Stimulated activated CD4-positive, alpha-beta T cell treated with anti-CD3 and anti-CD28 coated beads, Interleukin-12 subunit alpha, Interleukin-12 subunit beta, amount 100 ng/mL, for 48 hours (primary cell): Measurements from ENCODE around the gene DNAJA4.

ENCODE experiments used
- DNase-seq, 3 donors: peaks; one replicate each; pipeline ENCODE4 v3.0.0-alpha.2; 2020; ENCODE audit warnings: low read depth in 2 of 3, low spot score in 1 of 3

DNAJA4 gene

GRCh38 chr15:78313383-78313782 lies 49.0 kb downstream of the DNAJA4 start:
- no peak for DNase-seq

GRCh38 chr15:78314181-78314581 lies 49.8 kb downstream of the DNAJA4 start:
- no peak for DNase-seq

GRCh38 chr15:78315686-78316282 lies 51.4 kb downstream of the DNAJA4 start:
- no peak for DNase-seq

- no peak for DNase-seq
Observed at GRCh38 chr15:78316283-78317083, 52.1 kb downstream of the DNAJA4 start.

GRCh38 chr15:78317145-78317836 lies 52.9 kb downstream of the DNAJA4 start:
- DNase-seq, result no peak

- no peak for DNase-seq
Observed at GRCh38 chr15:78319588-78319987, 55.2 kb downstream of the DNAJA4 start.

GRCh38 chr15:78320183-78320582 lies 55.8 kb downstream of the DNAJA4 start:
- DNase-seq, result no peak

- DNase-seq, result no peak
Observed at GRCh38 chr15:78321041-78321570, 56.7 kb downstream of the DNAJA4 start.

- no peak for DNase-seq
Observed at GRCh38 chr15:78321786-78322185, 57.4 kb downstream of the DNAJA4 start.

GRCh38 chr15:78322243-78322642 lies 57.9 kb downstream of the DNAJA4 start:
- DNase-seq, result no peak

GRCh38 chr15:78322724-78323521 lies 58.6 kb downstream of the DNAJA4 start:
- no peak for DNase-seq

- no peak for DNase-seq
Observed at GRCh38 chr15:78323693-78324092, 59.3 kb downstream of the DNAJA4 start.

- DNase-seq, result no peak
Observed at GRCh38 chr15:78324144-78324543, 59.8 kb downstream of the DNAJA4 start.

- DNase-seq, result no peak
Observed at GRCh38 chr15:78325092-78325843, 60.9 kb downstream of the DNAJA4 start.

- DNase-seq, result no peak
Observed at GRCh38 chr15:78327466-78327865, 63.1 kb downstream of the DNAJA4 start.

GRCh38 chr15:78329625-78330024 lies 65.3 kb downstream of the DNAJA4 start:
- no peak for DNase-seq
